Caco-2 (cell line): ENCODE measurements around the gene DNAH10. TPM values are rescaled to one million over a fixed set of nuclear protein-coding genes. Genes with fewer than 3 reads are reported as not detected.
"Not testable (repeated sequence)": the region's sequence is repeated elsewhere in the genome, so short reads cannot be mapped to it uniquely, and the experiment has no call there.

Source experiments
- BruUV-seq: library from RNA; stranded (reverse); fragments of 400-500 nt; replicated peaks from 2 replicates; lab custom pipeline; 2021; lab: Mats Ljungman, UMichigan
- CTCF ChIA-PET: fragments of 300-600 bp; sonication (Branson Sonifier 250); formaldehyde crosslinking; loops from one replicate; lab custom pipeline; 2022; ENCODE audit warnings: antibody characterized with exemption; lab: Charles Lee
- POLR2A ChIA-PET: fragments of 300-600 bp; sonication (Branson Sonifier 250); formaldehyde crosslinking; loops from one replicate; lab custom pipeline; 2022; ENCODE audit warnings: antibody characterized with exemption; lab: Charles Lee
- DNase-seq, 2 experiments: peaks; one replicate each; pipeline versions ENCODE4 v3.0.0 to v3.0.0-alpha.2; 2020 to 2022
- H3K27me3 ChIP-seq: replicated peaks from 2 replicates; pipeline ENCODE4 v1.6.0; 2011; ENCODE audit warnings: low read length; ENCODE audit not compliant: control insufficient read depth, insufficient read depth
- H3K36me3 ChIP-seq: 2 replicates; pipeline ENCODE4 v1.5.1; 2011; ENCODE audit warnings: low read length; ENCODE audit not compliant: control insufficient read depth, insufficient read depth
- H3K4me1 ChIP-seq: fragments of 250-450 bp; sonication (Bioruptor Pico); 2 replicates; pipeline ENCODE4 v1.5.1; 2020; ENCODE audit warnings: mild to moderate bottlenecking
- H3K4me3 ChIP-seq: 2 replicates; pipeline ENCODE4 v1.5.1; 2011; ENCODE audit warnings: low read depth, mild to moderate bottlenecking, control low read depth, low read length
- H3K9me3 ChIP-seq: fragments of 250-450 bp; sonication (Bioruptor Pico); 2 replicates; pipeline ENCODE4 v1.5.1; 2020; ENCODE audit warnings: mild to moderate bottlenecking, moderate library complexity
- H3K27ac Mint-ChIP-seq: one replicate; pipeline ENCODE4 v1.8.0; 2022; ENCODE audit warnings: mixed read lengths; ENCODE audit not compliant: unreplicated experiment
- H3K27me3 Mint-ChIP-seq: one replicate; pipeline ENCODE4 v1.8.0; 2022; ENCODE audit warnings: mixed read lengths; ENCODE audit not compliant: insufficient read depth, unreplicated experiment
- H3K36me3 Mint-ChIP-seq: one replicate; pipeline ENCODE4 v1.8.0; 2022; ENCODE audit warnings: mild to moderate bottlenecking, mixed read lengths; ENCODE audit not compliant: insufficient read depth, unreplicated experiment
- H3K4me1 Mint-ChIP-seq: one replicate; pipeline ENCODE4 v1.8.0; 2022; ENCODE audit warnings: low read depth, mixed read lengths; ENCODE audit not compliant: unreplicated experiment
- H3K4me3 Mint-ChIP-seq: one replicate; pipeline ENCODE4 v1.8.0; 2022; ENCODE audit warnings: mild to moderate bottlenecking, moderate library complexity, mixed read lengths; ENCODE audit not compliant: unreplicated experiment
- H3K9me3 Mint-ChIP-seq: one replicate; pipeline ENCODE4 v1.8.0; 2022; ENCODE audit warnings: mixed read lengths; ENCODE audit not compliant: unreplicated experiment
- CTCF ChIP-seq, 2 experiments: fragments of 200-600 bp in 1 of 2; IDR thresholded peaks; 1 replicate in 1 of 2; 2 replicates in 1 of 2; pipeline versions ENCODE4 v1.5.1 to v1.8.0; 2011 to 2022; ENCODE audit warnings: antibody characterized with exemption in 1 of 2, control low read depth in 1 of 2, inconsistent platforms in 1 of 2, low read depth in 1 of 2, low read length in 1 of 2, mild to moderate bottlenecking in 1 of 2, moderate library complexity in 1 of 2; ENCODE audit not compliant: insufficient read depth in 1 of 2, severe bottlenecking in 1 of 2, unreplicated experiment in 1 of 2
- intact Hi-C: fragments of 100-400 bp; cut with micrococcal nuclease; formaldehyde crosslinking; loops from one replicate; pipeline ENCODE4 v1.10.0; 2022; ENCODE audit not compliant: unreplicated experiment
- total RNA-seq: library from RNA; stranded (reverse); gene quantifications from 2 replicates; pipeline ENCODE4 v1.2.3, GENCODE V29; 2022

The DNAH10 gene
- total RNA-seq, 1 experiment from 2014 or later: 0.45 TPM

DNA sequence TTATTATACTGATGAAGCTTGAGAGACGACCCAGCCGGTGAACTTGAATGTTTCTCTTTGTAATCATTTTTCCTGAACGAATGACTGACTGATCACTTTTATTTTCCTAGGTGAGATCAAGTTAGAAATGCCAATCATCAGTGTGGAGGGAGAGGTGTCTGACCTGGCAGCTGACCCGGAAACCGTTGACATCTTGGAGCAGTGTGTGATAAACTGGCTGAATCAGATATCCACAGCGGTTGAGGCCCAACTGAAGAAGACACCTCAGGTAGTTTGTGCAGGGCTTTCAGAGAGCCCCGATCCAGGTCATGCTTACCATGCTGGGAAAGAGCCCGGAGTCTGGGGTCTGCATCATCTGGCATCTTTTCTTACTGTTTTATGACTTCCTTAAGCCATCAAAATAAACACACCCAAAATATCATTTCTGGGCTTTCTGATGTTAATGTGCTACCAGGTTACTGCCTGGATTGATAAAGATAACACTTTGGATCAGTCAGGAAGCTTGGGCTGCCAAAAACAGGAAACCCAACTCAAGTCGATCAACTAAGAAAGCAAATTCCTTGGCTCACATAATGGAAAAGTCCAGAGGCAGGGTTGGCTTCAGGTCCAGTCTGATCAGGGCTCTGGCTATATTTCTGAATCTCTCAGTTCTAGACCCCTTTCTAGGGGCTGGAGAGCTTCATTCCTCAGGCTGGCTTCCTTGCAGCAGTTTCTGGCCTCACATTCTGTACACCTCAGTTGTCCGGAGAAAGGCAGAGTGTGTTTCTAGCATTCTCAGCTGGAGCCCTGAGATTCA is 21.1 kb downstream of the DNAH10 start:
- H3K36me3 ChIP-seq: no peaks in the 10 kb centered on the region
- no peaks in the 10 kb centered on the region for H3K4me1 Mint-ChIP-seq
- H3K4me1 ChIP-seq: no peaks in the 10 kb centered on the region
- H3K36me3 Mint-ChIP-seq: no peaks in the 10 kb centered on the region
- BruUV-seq: no TSS peak
- ChIA-PET POLR2A (no interaction called here), CTCF (no interaction called here)
- DNase-seq: no peak
- no peak overlapping the region for H3K4me3 ChIP-seq
- intact Hi-C loops: no loop called here
- no peak for TF ChIP-seq CTCF (IDR thresholded peaks at IDR 0.05; ENCODE audit: insufficient read depth in 1 of 2, low read depth in 1 of 2, low read length in 1 of 2, severe bottlenecking in 1 of 2, unreplicated experiment in 1 of 2)
- H3K27ac Mint-ChIP-seq: no peak overlapping the region
- no peaks in the 10 kb centered on the region for H3K9me3 Mint-ChIP-seq
- no peaks in the 10 kb centered on the region for H3K27me3 ChIP-seq
- peaks cover 10% of the 10 kb centered on the region for H3K27me3 Mint-ChIP-seq
- H3K9me3 ChIP-seq: no peaks in the 10 kb centered on the region
- no peak overlapping the region for H3K4me3 Mint-ChIP-seq

DNA sequence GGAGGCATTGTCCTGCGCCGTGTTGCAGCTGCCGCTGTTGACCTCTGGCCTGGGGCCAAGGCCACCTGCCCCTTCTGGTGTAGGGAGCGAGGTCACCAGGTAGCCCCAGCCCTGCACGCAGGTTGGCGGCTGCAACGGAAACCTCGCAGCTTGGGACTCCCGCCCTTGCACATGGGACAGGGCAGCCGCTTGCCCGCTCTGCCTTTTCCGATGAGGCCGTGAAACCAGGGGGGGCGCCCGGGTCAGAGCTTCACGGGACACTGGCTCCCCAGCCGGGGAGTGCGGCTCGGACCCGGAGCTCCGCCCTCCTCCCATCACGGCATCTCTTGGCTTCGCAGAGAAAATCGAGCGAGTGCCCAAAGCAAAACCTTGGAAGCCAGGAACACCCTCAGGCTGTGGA is 25.4 kb downstream of the DNAH10 start:
- no peak for DNase-seq
- ChIA-PET CTCF (no interaction called here), POLR2A (no interaction called here)
- Mint-ChIP-seq H3K4me3 (no peak overlapping the region), H3K4me1 (no peaks in the 10 kb centered on the region), H3K27ac (no peak overlapping the region), H3K9me3 (peaks cover 5% of the 10 kb centered on the region), H3K27me3 (peaks cover 6% of the 10 kb centered on the region), H3K36me3 (peaks cover 5% of the 10 kb centered on the region)
- Histone ChIP-seq H3K4me3 (no peak overlapping the region), H3K4me1 (no peaks in the 10 kb centered on the region), H3K27me3 (no peaks in the 10 kb centered on the region), H3K36me3 (no peaks in the 10 kb centered on the region), H3K9me3 (0 out of 2 replicates have a peak, but pooled peaks cover 4% of the 10 kb centered on the region)
- no TSS peak for BruUV-seq
- intact Hi-C loops: no loop called here
- no peak for TF ChIP-seq CTCF (IDR thresholded peaks at IDR 0.05; ENCODE audit: insufficient read depth in 1 of 2, low read depth in 1 of 2, low read length in 1 of 2, severe bottlenecking in 1 of 2, unreplicated experiment in 1 of 2)

GRCh38 chr12:123788541-123788940 is 26.4 kb downstream of the DNAH10 start:
- BruUV-seq: no TSS peak
- no peak for DNase-seq
- intact Hi-C loops: no loop called here
- no peak overlapping the region for H3K27ac Mint-ChIP-seq
- H3K27me3 Mint-ChIP-seq: no peaks in the 10 kb centered on the region
- ChIA-PET CTCF (interaction anchor here (0.6 kb wide), 1 partner anchor 117 kb away, joined by 5 read pairs; the partner anchor contains the start of gene TCTN2), POLR2A (no interaction called here)
- TF ChIP-seq CTCF (IDR thresholded peaks at IDR 0.05; ENCODE audit: insufficient read depth in 1 of 2, low read depth in 1 of 2, low read length in 1 of 2, severe bottlenecking in 1 of 2, unreplicated experiment in 1 of 2): no peak
- no peak overlapping the region for H3K4me3 ChIP-seq
- H3K36me3 Mint-ChIP-seq: peaks cover 5% of the 10 kb centered on the region
- H3K4me3 Mint-ChIP-seq: no peak overlapping the region
- H3K4me1 Mint-ChIP-seq: no peaks in the 10 kb centered on the region
- no peaks in the 10 kb centered on the region for H3K27me3 ChIP-seq
- H3K9me3 ChIP-seq: 0 out of 2 replicates have a peak, but pooled peaks cover 4% of the 10 kb centered on the region
- no peaks in the 10 kb centered on the region for H3K4me1 ChIP-seq
- no peaks in the 10 kb centered on the region for H3K36me3 ChIP-seq
- H3K9me3 Mint-ChIP-seq: peaks cover 12% of the 10 kb centered on the region

- intact Hi-C loops, H3K9me3 ChIP-seq, H3K36me3 ChIP-seq, POLR2A ChIA-PET, DNase-seq, BruUV-seq, H3K4me3 Mint-ChIP-seq, H3K36me3 Mint-ChIP-seq, H3K4me1 Mint-ChIP-seq, H3K4me1 ChIP-seq, H3K27me3 Mint-ChIP-seq, H3K27me3 ChIP-seq, H3K27ac Mint-ChIP-seq, H3K4me3 ChIP-seq: not testable (repeated sequence)
- CTCF ChIA-PET: interaction anchor here (0.6 kb wide), 1 partner anchor 118 kb away, joined by 5 read pairs; the partner anchor contains the start of gene TCTN2
- H3K9me3 Mint-ChIP-seq: peaks cover 12% of the 10 kb centered on the region
Measured at GRCh38 chr12:123789422-123789821, 27.3 kb downstream of the DNAH10 start.
